NB4 (cell line): Measurements from ENCODE around the gene THAP7.

ENCODE experiments used
- CTCF ChIP-seq: IDR thresholded peaks from one replicate; pipeline ENCODE4 v1.5.1; 2012; ENCODE audit warnings: low read depth, low read length
- POLR2A ChIP-seq: IDR thresholded peaks from 2 replicates; pipeline ENCODE4 v1.6.1; 2011; ENCODE audit warnings: mild to moderate bottlenecking; ENCODE audit not compliant: insufficient read length; ENCODE audit errors: extremely low read depth

DNA sequence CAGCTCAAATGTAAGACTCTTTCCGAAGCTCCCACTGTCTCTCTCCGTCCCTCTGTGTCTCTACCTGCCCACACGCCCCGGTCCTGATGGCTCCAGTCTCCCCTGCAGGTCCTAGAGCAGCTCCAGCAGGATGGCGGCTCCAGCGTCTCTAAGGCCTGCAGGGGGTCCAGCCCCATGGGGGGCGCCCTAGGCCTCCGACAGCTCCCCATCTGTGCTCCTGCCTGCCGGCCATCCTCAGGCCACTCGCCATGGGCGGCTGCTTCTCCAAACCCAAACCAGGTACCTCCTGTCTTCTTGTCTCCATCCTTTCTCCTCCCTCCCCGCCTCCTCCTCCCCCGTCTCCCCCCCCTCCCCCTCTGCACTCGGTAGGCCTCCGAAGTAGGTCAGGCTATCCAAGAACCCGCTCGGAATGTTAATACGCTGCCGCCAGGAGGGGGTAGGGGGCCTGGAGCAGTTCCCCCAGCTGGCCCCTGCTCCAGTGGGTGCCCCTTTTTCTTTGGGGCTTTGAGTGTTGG lies 34.2 kb downstream of the THAP7 start:
- no peak for TF ChIP-seq CTCF
- no peak for TF ChIP-seq POLR2A
